Activated T-cell treated with anti-CD3 and anti-CD28 coated beads for 4 hours (primary cell): ENCODE results near the gene HELZ2.

Experiments
- DNase-seq: peaks from one replicate; pipeline ENCODE4 v3.0.0-alpha.2; 2020

HELZ2 gene

GRCh38 chr20:63537525-63538203 is 36.4 kb downstream of the HELZ2 start:
- peak; percentile 89 for DNase-seq

DNA sequence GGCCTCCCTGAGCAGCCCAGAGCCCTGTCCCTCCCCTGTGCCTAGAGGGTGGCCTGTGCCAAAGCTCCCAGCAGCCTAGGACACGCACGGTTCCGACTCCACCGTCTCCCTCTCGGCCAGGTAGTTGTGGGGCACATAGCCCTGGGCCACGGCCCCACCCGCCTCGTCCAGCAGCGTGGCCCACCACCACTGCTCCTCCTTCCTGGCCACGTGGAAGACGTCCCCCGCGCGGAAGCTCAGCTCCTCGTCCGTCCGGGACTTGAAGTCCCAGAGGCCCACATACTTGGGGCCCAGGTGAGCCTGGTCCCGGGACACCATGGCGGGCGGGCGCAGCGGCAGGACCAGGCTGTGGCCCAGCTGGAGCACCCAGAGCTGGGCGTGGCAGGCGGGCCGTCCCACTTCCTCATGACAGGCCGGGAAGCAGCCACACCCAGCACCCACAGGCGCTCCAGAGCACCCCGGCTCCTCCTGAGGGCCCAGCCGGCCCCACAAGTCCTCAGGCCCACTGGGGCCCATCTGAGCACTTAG is 37.0 kb downstream of the HELZ2 start, which contains the start of gene PTK6:
TSS of gene PTK6 (minus strand) at position 380 of the 528 bp plus-strand sequence. CDS start at position 318, 62 bp downstream.
- DNase-seq, result no peak

DNA sequence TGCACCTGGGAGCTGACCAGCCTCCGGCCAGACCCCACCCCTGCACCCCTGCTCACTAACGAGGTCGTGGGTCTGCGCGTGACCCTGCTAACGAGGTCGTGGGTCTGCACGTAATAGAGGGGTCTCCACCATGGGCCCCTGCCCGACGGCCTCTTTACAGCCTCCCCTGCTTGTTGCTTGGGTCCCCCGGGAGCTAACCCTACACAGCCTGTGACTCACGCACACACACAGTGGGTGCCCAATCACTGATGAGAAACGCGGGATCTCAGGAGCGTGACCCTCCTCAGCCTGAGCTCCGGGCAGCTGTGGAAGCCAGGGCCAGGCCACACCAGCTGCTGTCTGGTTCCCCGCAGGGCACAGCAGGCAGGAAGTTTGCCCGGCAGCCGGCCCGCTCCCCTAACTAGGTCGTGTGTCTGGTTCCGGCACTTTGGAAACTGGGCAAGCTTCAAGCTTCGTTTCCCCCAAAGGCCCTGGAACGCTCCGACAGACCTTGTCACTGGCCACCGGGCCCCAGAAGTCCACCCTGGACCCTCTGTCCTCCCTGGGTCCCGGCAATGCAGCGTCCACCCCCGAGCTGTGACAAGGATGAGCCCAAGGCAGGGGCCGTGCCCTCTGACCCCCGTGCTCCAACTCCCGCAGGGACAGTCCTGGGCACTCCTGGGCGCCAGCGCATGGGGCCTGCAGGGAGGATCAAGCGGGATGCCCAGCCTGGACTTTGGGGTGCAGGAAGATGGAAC is 37.6 kb downstream of the HELZ2 start:
- DNase-seq, result no peak

- DNase-seq, result no peak
Observed at GRCh38 chr20:63534831-63535651, 39.0 kb downstream of the HELZ2 start.

GRCh38 chr20:63534427-63534830 is 39.6 kb downstream of the HELZ2 start:
- no peak for DNase-seq

GRCh38 chr20:63533871-63534393 is 40.1 kb downstream of the HELZ2 start:
- no peak for DNase-seq

DNA sequence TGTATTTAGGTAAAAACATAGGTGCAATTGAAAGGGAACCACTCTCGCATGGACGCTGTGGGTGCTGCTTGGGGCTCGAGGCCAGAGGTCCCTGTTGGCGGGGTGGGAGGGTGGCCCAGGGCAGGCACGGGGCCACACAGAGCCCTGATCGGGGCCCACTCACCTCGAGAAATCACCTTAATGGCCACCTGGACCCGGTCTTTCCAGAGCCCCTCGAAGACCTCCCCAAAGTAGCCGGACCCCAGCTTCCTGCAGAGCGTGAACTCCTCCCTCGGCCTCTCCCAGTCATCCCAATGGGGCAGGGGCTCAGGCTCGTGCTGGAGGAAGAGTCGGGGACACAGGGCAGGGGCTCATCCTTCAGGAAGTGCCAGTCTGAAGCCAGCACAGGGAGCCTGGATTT is 40.7 kb downstream of the HELZ2 start:
- DNase-seq, result no peak

DNA sequence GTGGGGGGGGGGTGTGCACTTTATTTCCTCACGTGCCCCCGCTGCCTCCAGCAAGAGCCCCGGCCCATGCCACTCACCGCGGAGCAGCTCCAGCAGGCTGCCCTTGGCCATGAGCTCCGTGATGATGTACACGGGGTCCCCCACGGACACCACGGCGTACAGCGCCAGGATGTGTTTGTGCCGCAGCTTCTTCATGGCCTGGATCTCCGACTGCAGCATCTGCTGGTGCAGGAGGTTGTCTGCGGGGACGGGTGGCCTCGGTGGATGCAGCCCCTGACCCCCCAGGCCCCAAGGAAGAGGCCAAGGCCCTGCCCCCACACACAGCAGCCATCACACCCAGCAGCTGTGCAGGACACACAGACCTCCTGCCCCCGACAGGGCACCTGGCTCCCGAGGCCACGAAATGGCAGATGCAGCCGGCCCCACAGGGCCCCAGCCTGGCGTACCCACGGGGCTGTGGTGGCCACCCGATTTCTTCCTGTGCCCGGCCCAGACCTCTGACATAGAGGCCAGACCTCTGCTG is 41.5 kb downstream of the HELZ2 start:
- no peak for DNase-seq

DNA sequence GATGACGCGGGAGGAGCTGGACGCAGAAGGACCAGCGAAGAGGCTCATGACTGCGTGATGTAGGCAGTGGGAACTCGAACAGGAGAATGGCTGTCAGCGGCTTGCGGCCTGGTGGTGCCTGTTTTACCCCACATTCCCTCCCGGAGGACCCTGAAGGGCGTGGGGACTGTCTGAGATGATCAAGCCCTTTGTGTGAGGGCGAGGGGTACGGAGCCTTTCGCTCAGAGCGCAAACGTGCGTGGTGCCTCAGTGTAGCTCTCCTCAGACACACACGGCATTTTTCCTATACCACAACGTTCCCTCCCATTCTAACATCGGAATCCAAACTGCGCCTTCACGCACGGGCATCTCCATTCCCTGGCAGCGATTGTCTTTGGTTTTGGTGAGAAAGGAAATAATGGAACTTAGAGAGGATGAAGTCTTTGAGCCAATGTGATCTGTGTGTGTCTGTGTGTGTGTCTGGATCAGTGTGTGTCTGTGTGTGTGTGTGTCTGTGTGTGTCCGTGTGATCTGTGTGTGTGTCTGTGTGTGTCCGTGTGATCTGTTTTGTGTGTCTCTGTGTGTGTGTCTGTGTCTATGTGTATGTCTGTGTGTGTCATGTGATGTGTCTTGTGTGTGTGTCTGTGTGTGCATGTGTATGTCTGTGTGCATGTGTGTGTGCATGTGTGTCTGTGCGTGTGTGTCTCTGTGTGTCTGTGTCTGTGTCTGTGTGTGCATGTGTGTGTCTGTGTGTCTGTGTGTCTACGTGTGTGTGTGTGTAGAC is 42.2 kb downstream of the HELZ2 start:
- DNase-seq, result no peak

DNA sequence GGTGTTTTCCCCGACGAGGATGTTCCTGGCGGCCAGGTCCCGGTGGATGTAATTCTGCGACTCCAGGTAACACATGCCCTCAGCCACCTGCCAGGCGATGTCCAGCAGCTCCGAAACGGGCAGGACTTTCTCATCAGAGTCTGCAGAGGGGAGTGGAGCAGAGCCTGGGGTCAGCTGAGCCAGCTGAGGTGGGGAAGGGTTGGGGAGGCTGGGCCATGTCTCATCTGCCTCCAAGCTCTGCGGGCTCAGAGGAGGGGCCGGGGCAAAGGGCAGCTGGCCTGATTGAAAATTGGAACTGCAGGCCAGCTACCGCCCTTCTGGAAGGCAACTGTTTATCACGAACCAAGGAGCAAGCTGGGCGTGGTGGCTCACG is 43.3 kb downstream of the HELZ2 start:
- DNase-seq, result no peak

GRCh38 chr20:63529861-63530787 is 43.9 kb downstream of the HELZ2 start:
- DNase-seq, result no peak

DNA sequence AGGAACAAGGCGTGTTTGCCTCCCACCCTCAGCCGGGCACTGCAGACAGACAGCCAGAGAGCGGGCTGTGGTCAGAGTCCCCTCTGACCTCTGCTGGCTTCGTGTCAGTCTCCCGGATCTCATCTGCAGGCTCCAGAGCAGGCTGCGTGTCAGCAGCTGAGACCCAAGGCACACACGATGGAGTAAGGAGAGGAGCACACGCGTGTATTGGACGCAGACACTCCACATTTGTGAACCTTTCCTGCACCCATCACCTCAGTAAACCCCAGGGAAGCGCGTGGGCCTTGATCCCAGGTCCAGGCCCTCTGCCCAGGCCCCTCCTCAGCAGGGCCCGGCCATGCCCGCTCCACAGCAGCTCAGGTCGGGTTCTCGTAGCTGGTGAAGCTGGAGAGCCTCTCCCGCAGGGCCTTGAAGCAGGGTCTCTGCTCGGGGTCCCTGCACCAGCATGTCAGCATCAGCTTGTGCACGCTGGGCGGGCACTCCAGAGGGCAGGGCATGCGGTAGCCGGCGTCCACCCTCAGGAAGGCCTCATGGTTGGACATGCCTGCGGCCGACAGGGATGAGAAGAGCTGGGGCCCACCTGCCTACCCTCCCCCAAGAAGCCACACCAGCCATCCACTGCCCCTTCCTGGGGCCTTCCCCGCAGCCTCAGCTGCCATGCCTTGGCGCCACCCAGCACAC is 44.7 kb downstream of the HELZ2 start:
- DNase-seq, result no peak

DNA sequence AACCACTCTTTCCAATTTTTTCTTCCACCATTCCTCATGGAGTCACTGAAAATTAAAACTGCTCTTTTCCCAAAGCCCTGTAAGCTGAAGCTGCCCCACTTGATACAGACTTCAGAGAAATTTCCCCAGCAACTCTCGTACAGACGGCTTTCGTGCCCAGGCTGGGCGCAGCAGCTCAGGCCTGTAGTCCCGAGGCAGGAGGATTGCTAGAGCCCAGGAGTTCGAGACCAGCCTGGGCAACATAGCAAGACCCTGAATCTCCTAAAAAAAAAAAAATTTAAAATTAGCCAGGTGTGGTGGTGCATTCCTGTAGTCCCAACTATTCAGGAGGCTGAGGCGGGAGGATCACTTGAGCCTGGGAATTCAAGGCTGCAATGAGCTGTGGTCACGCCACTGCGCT is 46.9 kb downstream of the HELZ2 start:
- no peak for DNase-seq

DNA sequence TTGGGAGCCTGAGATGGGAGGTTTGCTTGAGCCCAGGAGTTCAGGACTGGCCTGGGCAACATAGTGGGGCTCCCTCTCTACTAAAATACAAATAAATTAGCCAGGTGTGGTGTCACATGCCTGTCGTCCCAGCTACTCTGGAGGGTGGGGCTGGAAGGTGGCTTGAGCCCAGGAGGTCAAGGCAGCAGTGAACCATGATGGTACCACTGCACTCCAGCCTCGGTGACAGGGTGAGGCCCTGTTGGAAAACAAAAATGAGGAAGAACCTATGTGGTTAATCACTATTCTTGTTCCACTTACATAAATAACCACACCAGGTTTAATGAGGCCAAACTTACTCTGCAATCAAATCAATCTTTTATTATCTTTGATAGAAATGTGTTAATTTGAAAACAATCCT is 48.1 kb downstream of the HELZ2 start:
- DNase-seq, result no peak

DNA sequence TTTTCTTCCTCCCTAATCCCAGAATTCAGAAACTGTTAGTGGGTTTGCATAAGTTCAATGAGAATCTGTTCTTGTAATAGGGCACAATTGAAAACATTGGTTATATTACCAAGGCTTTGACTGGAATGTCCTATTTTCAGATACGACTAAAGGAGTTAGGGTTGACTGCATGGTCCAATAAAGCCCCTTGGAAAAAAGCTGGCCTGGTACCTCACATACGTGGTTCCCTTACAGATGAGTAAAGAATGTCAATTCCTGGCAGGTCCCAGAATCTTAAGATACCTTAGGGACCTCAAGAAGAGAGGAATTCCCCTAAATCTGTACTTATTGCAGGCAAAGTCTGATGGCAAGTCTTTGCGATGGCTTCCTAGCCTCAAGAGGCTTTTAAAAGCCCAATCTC is 48.9 kb downstream of the HELZ2 start:
- no peak for DNase-seq
